ENCODE measurements around the gene PER1.
A peak's percentile ranks its signal among the peaks of the same experiment; 100 is the strongest.

The PER1 gene

DNA sequence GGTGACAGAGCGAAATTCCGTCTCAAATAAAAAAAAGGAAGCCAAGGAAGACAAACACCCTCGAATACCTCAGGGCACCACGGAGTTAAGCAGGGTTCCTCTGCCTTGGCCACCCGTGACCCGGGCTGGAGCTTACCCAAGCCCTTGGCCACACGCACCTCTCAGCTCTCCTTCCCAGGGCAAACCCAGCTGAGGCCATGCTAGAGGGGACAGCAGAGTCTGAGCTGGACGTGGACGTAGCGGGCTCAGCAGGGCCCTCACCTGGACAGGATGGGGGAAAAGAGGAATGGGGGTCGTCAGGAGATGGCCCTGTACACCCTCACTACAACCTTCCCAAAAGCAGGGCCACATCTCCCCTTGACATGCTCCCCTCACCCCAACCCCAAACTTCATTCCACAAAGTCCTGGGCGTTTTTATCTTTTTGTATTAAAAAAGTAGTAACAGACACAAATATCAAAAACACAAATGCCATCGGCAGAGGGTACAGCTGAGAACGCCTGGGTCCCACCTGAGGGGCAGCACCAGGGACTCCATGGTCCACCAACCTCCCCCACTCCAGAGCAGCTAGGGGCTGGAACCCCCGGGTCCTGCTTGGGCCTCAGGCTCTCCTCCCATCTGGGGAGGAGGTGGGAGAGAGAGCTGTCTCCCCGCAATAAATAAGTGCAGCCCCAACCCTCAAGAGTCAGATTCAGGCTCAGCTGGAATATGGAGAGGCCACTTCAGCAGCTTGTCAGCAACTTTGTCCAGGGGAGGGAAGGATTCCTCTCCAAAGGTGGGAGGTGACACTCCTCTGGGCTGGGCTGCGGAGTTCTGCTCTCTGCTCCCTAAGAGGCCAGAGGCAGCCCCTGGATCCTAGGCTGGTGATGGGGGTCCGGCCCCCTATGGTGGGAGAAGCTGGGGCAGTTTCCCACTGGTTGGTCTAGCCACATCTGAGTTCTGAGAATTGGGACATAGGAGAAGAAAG lies 11.9 kb downstream of the PER1 start:
- DNase-seq: no peak

DNA sequence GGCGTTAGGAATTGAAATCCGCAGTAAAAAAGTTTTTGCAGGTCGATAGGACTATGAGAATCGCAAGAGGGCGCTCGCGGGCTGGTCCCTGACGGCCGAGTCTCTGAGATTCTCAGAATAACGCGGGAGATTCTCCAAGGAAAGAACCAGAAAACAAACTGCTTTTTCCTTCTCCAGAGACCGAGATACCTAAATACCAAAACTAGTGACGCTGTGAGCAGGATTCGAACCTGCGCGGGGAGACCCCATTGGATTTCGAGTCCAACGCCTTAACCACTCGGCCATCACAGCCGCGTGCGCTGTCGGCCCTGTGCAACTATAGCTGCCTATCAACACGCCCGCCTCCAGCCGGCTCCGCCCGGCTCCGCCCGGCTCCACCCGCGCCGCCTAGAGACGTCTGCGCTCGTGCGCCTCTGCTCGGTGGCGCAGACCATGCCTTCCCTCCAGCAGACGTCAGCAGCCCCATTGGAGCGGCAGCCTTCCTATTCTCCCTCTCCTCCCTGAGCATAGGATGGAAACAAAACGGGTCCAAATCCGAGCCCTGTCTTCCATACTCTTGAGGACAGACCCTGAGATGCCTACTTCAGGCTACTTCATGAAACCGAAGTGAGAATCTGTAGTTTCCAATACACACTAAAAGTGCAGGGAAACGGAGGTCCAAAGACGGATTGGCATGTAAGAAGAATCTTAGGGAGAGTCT lies 13.4 kb downstream of the PER1 start:
- DNase-seq: peak; percentile 94 to 97

DNA sequence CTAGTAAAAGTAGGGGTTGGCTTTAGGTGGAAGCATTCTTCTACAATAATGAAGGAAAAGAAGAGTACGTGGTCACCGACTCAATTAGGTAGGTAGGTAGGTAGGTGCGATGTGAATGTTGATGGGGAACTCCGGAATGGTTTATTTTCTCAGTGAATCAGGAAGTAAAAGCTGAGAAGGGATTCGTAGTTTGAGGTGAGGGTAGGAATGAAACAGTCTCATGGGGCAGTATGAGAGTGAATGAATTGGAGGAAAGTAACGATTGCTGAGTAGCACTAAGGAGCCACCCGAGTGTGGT lies 13.9 kb downstream of the PER1 start:
- no peak for DNase-seq

DNA sequence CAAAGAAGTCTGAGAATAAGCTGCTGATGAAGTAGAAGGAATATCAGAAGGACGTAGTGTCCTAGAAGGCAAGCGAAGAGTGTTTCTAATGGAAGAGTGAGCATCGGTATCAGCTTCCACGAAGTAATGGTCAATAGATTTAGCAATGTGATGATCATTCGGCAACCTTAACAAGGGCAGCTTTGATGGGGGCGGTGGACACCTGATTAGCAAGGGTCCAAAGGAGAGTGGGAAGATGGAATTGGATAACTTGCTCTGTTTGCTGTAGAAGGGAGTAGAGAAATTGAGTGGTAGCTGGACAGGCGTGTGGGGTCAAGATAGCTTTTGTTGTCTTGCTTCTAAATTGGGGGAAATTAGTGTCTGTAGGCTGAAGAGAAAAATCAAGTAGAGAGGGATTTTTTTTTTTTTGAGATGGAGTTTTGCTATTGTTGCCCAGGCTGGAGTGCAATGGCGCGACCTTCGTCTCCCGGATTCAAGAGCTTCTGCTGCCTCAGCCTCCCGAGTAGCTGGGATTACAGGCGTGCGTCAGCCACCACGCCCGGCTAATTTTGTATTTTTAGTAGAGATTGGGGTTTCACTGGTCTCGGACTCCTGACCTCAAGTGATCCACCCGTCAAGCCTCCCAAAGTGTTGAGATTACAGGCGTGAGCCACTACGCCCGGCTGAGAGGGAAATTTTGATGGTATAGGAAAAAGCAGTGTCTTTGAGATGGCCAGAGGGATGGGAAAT lies 14.4 kb downstream of the PER1 start:
- no peak for DNase-seq

DNA sequence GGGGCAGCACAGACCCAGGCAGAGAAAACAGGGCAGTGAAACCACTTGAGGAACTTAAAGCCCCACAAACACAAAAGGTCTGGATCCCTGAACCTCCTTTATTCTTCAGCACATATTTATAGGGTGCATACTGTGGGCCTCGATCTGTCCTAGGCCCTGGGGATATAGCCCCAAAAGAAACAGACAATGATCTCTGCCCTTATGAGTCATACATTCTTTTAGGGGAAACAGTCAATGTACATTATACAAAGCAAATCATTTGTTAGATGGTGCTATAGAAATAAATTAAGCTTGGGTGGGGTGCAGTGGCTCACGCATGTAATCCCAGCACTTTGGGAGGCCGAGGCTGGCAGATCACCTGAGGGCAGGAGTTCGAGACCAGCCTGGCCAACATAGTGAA lies 18.3 kb downstream of the PER1 start:
- DNase-seq: no peak

DNA sequence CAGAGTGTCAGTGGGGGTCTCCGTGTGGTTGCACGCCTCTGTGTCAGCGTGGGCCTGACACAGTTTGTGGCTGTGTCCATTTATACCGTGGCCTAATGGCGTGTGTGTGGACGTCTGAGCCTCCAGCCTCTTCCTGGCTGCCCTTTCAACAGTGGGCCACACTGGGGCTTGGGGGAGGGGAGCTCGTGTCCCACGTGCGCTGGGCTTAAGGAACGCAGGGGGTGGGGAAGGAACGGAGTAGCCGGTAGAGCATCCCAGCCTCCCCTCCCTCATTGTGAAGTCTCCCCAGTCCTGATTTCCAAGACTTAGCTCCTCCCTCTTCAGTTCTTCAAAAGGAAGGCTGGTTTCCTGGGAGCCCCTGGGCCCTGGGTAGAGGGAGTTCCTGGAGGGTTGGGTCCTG lies 18.8 kb downstream of the PER1 start:
- DNase-seq: no peak

DNA sequence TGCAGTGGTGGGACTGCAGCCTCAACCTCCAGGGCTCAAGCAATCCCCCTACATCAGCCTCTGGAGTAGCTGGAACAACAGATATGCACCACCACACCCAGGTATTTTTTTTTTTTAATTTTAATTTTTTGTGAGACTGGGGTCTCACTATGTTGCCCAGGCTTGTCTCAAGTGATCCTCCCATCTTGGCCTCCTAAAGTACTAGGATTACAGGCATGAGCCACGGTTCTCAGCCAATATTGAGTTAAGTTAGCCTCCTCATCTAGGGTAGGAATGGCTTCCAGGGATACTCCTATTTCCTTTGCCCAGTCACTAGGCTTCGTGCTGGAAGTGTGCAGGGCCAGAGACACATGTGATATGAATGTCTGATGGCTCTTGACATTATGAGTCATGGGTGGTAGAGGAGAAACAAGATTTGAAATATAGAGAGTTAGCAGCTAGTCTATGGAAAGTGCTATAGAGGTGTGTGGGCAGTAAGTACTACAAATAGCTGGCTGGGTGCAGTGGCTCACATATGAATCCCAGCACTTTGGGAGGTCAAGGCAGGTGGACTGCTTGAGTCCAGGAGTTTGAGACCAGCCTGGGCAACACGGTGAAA lies 20.3 kb downstream of the PER1 start:
- no peak for DNase-seq

DNA sequence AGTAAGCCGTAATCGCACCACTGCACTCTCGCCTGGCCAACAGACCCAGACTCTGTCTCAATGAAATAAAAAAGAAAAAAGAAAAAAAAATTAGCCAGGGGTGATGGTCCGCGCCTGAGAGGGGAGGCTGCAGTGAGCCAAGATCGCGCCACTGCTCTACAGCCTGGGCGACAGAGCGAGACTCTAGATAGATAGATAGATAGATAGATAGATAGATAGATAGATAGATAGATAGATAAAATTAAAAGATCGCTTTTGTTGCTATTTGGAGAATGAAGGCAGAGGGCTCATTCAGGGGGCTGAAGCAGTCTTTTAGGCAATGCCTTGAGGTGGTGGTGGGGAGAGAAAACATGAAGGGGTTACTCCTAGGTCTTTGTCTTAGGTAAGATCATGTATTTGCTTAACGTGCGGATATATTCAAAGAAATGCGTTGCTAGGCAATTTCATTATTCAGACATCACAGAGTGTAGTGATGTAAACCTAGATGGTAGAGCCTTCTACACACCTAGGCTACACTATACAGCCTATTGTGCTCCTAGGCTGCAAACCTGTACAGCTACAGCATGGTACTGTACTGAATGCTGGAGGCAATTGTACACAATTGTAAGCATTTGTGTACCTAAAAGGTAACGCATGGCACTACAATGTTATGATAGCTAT lies 23.9 kb downstream of the PER1 start:
- DNase-seq: no peak

DNA sequence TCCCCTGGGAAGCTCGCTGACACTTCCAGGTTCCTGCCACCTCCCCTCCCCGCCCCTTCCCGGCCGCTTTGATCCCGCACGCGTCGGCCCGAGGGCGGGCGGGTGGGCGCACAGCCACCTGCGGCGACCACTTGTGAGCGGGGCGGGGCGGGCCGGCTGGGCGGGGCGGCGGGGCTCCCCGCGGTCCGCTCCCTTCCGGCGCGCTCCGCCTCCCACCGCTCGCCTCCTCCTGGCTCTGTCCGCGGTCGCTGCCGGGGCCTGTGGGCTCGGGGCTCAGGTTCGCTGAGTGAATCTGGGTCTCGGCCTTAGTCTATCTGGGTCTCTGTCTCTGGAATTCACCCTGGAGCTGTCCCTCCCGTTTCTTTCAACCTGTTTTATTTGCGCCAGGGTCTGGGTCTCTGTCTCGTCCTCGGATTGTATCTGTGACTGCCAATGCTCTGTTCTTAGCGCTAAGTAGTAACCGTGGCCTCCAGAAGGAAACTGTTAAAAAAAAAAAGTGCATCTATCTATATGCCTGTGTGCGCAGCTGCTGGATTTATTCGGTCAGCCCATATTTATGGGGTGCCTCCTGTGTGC lies 25.6 kb downstream of the PER1 start:
- peak in 1 of 2 donors; percentile 25 for DNase-seq

DNA sequence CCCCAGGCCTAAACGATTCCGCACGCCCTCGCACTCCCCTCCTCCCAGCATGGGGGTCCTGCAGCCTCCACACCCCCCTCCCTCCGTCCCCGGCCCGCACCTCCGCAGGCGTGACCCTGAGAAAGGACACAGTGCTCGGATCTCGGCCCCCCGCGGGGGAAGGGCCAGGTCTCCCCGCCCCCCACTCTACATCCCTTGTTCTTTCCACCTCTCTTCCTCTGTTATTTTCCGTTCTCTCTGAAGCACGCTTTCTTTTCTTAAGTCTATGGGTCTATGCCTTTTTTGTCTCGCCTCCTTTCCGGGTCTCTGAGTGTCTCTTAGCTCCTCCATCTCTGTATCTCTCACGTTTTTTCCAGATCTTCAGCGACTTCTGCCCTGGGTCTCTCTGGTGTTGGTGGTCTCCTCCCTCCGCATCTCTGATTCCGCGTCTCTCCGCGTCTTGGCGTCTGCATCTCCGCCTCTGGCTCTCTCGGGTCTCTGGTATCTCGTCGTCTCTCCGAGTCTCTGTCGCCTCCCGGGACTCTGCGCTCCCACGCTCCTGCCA lies 26.2 kb downstream of the PER1 start:
- DNase-seq: no peak

DNA sequence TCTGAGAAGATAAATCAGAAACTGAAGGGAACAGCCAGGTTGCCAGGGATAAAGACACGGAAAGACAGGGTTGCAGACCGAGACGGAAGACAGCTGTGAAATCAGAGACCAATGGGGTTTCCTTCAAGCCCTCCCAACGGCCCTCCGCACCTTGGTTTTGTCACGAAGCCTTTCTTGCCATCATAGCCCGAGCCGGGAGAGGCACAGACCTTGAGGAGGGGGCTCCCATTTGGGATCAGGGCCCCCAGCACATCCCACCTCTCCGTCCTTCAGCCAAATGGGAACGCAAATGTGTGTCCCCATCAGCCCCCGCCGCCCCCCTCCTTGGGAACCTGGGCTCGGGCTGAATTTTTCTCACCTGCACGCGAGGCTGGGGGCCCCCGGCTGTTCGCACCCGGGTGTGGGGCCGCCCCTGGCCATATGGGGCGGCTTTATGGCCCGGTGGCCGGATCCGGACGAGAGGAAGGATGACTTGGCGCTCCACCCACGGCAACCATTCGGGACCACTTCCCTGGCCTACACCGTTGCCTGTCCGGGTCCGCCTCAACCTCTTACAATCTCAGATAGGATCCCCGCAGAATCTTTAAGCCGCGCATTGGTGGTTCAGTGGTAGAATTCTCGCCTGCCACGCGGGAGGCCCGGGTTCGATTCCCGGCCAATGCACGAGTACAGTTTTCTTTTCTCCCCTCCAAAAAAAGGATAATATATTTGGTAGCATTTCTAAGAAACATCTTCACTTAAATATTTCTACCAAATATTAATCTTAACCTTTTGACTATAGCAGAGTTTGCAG lies 26.9 kb downstream of the PER1 start:
- DNase-seq: peak; percentile 72 to 76

DNA sequence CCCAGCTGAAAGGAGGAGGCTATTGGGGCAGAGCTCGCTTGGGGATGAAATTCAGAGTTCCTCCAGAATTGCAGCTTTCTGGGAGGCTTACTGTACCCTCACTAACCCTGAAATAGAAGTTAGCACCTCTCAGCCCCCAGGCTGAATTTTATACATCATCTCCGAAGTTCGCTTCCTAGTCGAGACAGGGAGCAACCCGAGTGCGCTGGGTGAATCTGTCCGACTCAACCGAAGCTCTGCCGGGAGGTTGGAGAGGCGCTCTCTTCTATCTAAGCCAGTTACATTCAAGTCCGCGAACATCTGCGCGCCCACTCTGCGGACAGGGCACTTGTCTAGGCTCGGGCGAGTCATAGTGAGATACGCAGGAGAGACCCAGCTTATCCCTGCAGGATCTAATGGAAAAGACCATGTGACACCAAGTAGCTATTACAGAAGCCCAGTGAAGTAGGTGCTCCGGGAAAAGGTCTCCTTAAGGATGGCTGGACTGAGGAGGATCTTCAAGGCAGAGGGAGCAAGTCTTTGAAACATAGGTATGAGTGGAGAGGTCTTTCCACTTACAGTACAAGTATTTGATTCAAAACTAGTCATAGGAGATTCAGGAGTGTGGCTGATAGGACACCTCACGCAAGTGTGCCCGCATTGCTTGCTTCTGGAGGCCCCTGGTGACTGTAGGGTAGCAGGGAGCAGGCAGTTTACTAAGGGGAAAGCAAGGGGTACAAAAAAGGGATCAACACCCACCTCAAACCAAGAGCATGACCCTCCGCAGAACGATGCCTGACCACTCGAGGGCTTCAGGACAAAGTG lies 27.7 kb downstream of the PER1 start:
- DNase-seq: no peak

DNA sequence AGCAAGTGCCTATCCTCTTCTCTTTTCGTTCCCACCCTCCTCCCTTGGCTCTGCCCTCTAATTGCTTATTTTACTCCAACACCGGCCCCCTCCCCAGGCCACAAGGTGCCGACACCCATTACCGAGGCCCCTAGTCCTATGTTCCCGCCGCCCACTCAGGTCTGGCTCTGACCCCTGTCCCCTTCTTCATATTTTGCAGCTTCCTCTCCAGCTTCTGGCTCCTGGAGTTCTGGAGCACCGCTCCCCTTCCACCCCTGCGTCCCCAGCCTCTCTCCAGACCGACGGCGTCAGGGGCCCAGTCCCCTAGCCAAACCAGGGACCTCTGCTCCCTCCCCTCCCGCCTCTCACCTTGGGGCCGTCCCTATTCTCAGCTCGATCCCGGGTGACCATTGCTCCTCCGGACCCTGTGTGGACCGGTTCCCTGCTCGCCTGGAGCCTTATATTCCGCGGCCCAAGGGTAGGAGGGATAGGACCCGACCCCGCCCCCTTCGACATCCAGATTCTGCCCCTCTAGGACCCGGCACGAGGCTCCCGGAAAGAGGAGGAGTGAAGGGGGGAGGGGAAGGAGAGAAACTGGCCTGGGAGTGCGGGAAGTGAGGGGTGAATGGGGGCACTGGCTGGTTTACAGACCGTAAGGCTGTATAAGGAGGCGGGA lies 28.4 kb downstream of the PER1 start, which contains the start of gene HES7:
Gene HES7, minus strand, starts transcription at position 412 of the 655 bp plus-strand sequence. Its CDS starts 22 bp downstream, at position 390.
- no peak for DNase-seq

DNA sequence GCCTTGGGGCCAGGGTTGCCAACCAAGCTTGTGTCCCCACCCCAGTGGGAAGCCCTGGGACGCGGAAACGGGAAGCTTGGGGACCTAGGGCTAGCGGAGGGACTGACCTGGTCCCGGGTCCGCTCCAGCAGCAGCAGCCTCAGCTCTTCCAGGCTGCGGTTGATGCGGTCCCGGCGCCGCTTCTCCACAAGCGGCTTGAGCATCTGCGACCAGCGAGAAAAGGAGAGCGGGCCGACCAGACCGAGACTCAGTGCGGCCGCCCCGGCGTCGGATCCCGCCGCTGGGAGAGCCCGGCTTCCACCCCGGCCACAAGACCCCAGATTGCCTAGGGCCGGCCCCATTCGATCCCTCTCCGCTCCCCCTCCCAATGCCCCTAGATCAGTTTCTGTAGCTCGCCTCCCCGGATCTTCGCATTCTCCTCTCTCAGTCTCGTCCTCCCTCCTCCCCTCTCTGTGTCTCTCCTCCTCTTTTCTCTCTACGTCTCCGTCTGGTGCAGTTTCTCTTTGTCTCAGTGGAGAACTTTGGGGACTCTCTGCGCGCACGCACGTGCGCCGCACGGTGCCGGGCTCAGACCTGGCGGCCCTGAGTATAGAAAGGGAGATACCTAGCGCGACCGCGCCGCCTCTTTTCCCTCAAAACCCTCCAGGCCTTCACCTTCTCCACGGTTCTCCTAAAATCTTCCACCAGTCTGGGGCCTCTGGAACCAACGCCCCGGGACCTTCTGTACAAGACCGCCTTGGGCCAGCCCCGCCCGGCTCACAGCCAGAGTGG lies 29.1 kb downstream of the PER1 start:
- no peak for DNase-seq

DNA sequence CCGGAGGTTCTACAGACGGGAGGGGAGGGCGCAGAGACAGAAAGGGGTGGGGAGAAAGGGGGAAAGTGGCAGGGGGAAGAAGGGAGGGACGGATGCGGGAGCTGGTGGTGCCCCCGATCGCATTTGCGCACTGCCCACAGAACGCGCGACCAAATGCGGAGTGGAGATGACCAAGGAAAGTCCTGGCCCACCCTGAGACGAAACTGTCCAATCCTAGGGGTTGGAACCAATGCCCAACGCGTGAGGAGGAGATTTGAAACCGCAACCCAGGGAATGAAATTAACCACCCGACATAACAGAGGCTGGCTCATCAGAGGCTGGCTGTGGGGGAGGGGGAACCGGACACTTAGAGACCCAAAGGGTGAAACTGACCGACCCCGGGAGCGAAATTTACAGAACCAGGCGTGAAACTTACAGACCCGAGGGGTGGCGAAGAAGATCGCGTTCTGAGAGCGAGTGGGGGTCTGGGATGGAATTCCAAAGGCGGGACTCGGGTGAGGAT lies 29.7 kb downstream of the PER1 start:
- no peak for DNase-seq

DNA sequence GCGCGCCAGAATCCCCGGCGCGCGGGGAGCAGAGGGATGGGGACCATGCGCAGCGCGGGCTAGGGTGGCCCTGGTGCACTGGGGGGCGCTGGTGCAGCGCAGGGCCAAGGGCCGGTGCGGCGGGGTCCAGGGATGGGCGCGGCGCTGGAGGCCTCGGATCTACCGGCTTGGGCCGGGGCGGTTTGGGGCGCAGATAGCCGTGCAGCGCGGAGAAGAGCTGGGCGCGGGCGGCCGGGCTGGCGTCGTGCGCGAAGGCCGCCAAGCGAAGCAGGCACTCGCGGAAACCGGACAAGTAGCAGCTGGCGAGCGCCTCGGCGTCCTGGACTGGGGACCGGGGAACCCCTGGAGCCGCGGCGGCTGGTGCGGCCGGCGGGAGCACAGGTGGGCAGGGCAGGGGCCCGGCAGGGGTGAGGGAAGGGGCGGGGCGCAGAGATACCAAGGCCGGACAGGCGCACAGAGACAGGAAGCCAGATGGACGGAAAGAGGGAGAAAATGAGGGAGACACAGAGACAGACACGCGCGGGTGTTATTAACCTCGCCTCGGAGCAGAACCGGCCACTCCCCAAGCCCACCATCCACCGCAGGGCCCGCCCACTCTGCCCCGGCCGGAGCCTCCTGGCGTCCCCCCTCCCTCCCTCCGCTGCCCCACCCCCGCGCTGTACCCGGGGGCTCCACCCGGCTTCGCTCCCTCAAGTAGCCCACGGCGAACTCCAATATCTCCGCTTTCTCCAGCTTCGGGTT lies 30.4 kb downstream of the PER1 start:
- DNase-seq: peak; percentile 20 to 45

DNA sequence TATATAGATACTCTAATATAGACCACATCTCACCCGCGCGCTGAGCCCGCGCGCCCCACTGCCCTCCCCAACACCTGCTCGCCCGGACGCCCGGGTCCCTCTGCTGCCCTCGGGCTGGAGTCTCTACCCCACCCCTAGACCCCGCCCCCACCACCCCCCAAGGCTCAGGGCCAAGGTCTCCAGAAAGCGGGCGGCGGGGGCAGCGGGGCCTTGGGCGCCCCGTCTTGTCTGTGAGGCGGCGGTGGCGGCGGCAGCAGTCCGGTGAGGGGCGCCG lies 30.9 kb downstream of the PER1 start:
- no peak for DNase-seq

All from bone marrow (tissue), 2 donors.